Type B pancreatic cell (in vitro differentiated cells): Measurements from ENCODE around the gene USP15. TPM values are rescaled to one million over a fixed set of nuclear protein-coding genes. Genes with fewer than 3 reads are reported as not detected.

Source experiments
- DNase-seq: peaks from one replicate; pipeline ENCODE4 v3.0.0; 2021; ENCODE audit warnings: mixed read lengths; ENCODE audit not compliant: unreplicated experiment; ENCODE audit errors: extremely low spot score
- H3K27ac Mint-ChIP-seq: 2 replicates; pipeline ENCODE4 v1.8.0; 2021; ENCODE audit warnings: mild to moderate bottlenecking, mixed read lengths
- H3K27me3 Mint-ChIP-seq: 2 replicates; pipeline ENCODE4 v1.8.0; 2021; ENCODE audit warnings: mixed read lengths
- H3K36me3 Mint-ChIP-seq: 2 replicates; pipeline ENCODE4 v1.8.0; 2021; ENCODE audit warnings: mixed read lengths
- H3K4me1 Mint-ChIP-seq: one replicate; pipeline ENCODE4 v1.8.0; 2021; ENCODE audit warnings: mixed read lengths; ENCODE audit not compliant: unreplicated experiment
- H3K4me3 Mint-ChIP-seq: 2 replicates; pipeline ENCODE4 v1.8.0; 2021; ENCODE audit warnings: mild to moderate bottlenecking, mixed read lengths
- H3K9me3 Mint-ChIP-seq: 2 replicates; pipeline ENCODE4 v1.8.0; 2021; ENCODE audit warnings: mixed read lengths
- CTCF ChIP-seq: fragments of 200-600 bp; sonication (generic); conservative IDR thresholded peaks from 2 replicates; pipeline ENCODE4 v1.5.0; 2021; ENCODE audit warnings: antibody characterized with exemption, mild to moderate bottlenecking
- total RNA-seq: library from RNA; stranded (reverse); gene quantifications from 2 replicates; pipeline ENCODE4 v1.2.1, GENCODE V29; 2021; ENCODE audit warnings: low replicate concordance

USP15 gene
- total RNA-seq, 1 donor from 2014 or later = 47.5 TPM

- Mint-ChIP-seq H3K27me3 (no peaks in the 10 kb centered on the region), H3K4me1 (no peaks in the 10 kb centered on the region), H3K36me3 (peaks cover 45% of the 10 kb centered on the region), H3K9me3 (no peaks in the 10 kb centered on the region), H3K4me3 (no peak overlapping the region), H3K27ac (no peak overlapping the region)
- no peak for DNase-seq
- TF ChIP-seq CTCF = no peak
Observed at GRCh38 chr12:62291864-62292760, 31.9 kb downstream of the USP15 start.

DNA sequence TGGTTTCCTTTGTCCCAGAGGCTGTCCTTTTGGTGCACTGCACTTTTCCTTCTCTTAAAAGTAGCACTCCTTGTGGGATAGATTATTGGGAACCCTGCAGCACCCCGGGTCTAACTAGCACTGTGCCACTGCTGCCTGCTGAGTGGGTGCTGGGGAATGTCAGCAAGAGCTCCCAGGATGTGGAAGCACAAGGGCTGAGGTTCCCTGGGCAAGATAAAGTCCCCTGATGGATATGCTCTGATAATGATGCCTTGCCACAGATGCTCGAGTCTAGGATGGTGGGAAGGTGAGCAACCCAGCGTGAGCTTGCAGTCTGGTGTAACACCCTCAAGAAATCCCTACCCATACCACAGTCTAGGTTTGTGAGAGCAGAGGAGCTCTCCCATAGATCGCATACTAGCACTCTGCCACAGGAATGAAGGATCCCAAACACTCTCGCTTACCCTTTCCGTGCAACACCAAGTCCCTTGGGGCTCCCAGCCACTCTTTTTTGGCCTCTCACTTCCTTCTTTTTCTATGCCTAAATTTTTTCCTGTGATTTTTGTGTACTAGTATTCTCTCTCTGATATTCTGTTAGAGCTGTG, 32.6 kb downstream of the USP15 start:
- Mint-ChIP-seq H3K4me3 (no peak overlapping the region), H3K27me3 (no peaks in the 10 kb centered on the region), H3K9me3 (peaks cover 1% of the 10 kb centered on the region), H3K27ac (no peak overlapping the region), H3K4me1 (no peaks in the 10 kb centered on the region), H3K36me3 (peaks cover 48% of the 10 kb centered on the region)
- DNase-seq = no peak
- no peak for TF ChIP-seq CTCF

DNA sequence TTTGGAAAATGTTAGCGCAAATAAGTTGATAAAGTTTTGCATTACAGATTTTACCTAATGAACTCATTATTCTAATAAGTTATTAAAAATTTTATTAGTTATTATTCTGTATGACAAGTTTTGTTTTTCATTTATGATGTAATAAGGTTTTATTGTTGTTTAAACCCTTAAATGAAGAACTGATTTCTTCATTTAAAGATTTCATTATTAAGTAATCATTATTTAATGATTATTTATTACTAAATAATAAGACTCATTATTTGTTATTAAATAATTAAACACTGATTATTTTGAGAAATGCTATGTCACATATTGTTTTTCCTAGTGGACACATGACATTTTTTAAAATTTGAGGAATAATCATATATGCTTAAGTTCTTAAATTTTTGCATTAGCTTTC, 34.2 kb downstream of the USP15 start:
- TF ChIP-seq CTCF = no peak
- H3K36me3 Mint-ChIP-seq = peaks cover 51% of the 10 kb centered on the region
- H3K4me1 Mint-ChIP-seq = no peaks in the 10 kb centered on the region
- no peaks in the 10 kb centered on the region for H3K27me3 Mint-ChIP-seq
- H3K4me3 Mint-ChIP-seq = no peak overlapping the region
- peaks cover 4% of the 10 kb centered on the region for H3K9me3 Mint-ChIP-seq
- no peak overlapping the region for H3K27ac Mint-ChIP-seq
- DNase-seq = no peak

DNA sequence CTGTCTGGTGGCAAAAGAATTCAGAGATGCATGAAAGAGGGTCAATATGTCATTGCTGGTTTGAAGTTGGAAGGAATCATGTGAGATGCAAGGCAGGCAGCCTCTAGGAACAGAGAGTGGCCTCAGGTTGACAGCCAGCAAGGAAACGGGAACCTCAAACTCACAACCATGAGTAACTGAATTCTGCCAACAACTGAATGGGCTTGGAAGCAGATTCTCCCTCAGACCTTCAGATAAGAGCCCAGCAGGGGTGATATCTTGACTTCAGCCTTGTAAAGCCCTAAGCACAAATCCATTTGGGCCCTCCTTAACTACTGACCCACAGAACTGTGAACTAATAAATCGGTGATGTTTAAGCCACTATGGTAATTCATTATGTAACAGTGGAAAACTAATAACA, 35.8 kb downstream of the USP15 start:
- TF ChIP-seq CTCF = no peak
- no peaks in the 10 kb centered on the region for H3K4me1 Mint-ChIP-seq
- no peaks in the 10 kb centered on the region for H3K27me3 Mint-ChIP-seq
- peaks cover 49% of the 10 kb centered on the region for H3K36me3 Mint-ChIP-seq
- DNase-seq = no peak
- H3K27ac Mint-ChIP-seq = no peak overlapping the region
- H3K9me3 Mint-ChIP-seq = peaks cover 7% of the 10 kb centered on the region
- H3K4me3 Mint-ChIP-seq = no peak overlapping the region

GRCh38 chr12:62297321-62297720, 37.1 kb downstream of the USP15 start:
- Mint-ChIP-seq H3K36me3 (peaks cover 59% of the 10 kb centered on the region), H3K9me3 (peaks cover 10% of the 10 kb centered on the region), H3K27me3 (no peaks in the 10 kb centered on the region), H3K27ac (no peak overlapping the region), H3K4me1 (no peaks in the 10 kb centered on the region), H3K4me3 (no peak overlapping the region)
- no peak for TF ChIP-seq CTCF
- DNase-seq = no peak
